Cardiac muscle cell (in vitro differentiated cells and primary cell): Measurements from ENCODE around the gene BDKRB2. TPM values are rescaled to one million over a fixed set of nuclear protein-coding genes. Genes with fewer than 3 reads are reported as not detected.
A peak's percentile ranks its signal among the peaks of the same experiment; 100 is the strongest.
"Not testable (repeated sequence)": the region's sequence is repeated elsewhere in the genome, so short reads cannot be mapped to it uniquely, and the experiment has no call there.

Source experiments
- DNase-seq, 2 donors: peaks; one replicate each; pipeline versions ENCODE4 v3.0.0 to v3.0.0-alpha.2; 2010 to 2017; ENCODE audit warnings: low read depth in 1 of 2, low spot score in 1 of 2
- H3K27ac ChIP-seq: fragments of 200-600 bp; sonication (generic); 2 replicates; pipeline ENCODE4 v1.5.1; 2016
- H3K27me3 ChIP-seq: fragments of 200-600 bp; sonication (generic); 2 replicates; pipeline ENCODE4 v1.6.0; 2016; ENCODE audit warnings: control low read depth
- H3K36me3 ChIP-seq: fragments of 200-600 bp; sonication (generic); 2 replicates; pipeline ENCODE4 v1.5.1; 2016; ENCODE audit warnings: control low read depth
- H3K4me1 ChIP-seq: fragments of 200-600 bp; sonication (generic); 2 replicates; pipeline ENCODE4 v1.8.1; 2017; ENCODE audit warnings: low read depth, mild to moderate bottlenecking, mixed run types
- H3K4me3 ChIP-seq: fragments of 200-600 bp; sonication (generic); 2 replicates; pipeline ENCODE4 v1.5.1; 2016; ENCODE audit warnings: mild to moderate bottlenecking
- H3K9me3 ChIP-seq: fragments of 200-600 bp; sonication (generic); 2 replicates; pipeline ENCODE4 v1.5.1; 2017; ENCODE audit warnings: low read depth, mild to moderate bottlenecking, control low read depth
- polyA plus RNA-seq: library from polyadenylated mRNA; unstranded; fragments of >200 nt; fragmentation: Nextera tagmentation; extraction: Ambion mirVana; gene quantifications from 2 replicates; pipeline ENCODE4 v1.2.1, GENCODE V29; 2016
- total RNA-seq: library from RNA; depleted of rRNA; stranded (reverse); fragments of >200 nt; gene quantifications from 2 replicates; pipeline ENCODE4 v1.2.3, GENCODE V29; 2016
- TF ChIP-seq, protein P1 (sequence below): IDR thresholded peaks from 2 replicates; pipeline ENCODE4 v1.5.1; 2012; ENCODE audit warnings: low read depth, mild to moderate bottlenecking, low read length

Gene BDKRB2
- total and polyA plus RNA-seq, 2 experiments from 2014 or later = 0.45 TPM; not detected in 1

DNA sequence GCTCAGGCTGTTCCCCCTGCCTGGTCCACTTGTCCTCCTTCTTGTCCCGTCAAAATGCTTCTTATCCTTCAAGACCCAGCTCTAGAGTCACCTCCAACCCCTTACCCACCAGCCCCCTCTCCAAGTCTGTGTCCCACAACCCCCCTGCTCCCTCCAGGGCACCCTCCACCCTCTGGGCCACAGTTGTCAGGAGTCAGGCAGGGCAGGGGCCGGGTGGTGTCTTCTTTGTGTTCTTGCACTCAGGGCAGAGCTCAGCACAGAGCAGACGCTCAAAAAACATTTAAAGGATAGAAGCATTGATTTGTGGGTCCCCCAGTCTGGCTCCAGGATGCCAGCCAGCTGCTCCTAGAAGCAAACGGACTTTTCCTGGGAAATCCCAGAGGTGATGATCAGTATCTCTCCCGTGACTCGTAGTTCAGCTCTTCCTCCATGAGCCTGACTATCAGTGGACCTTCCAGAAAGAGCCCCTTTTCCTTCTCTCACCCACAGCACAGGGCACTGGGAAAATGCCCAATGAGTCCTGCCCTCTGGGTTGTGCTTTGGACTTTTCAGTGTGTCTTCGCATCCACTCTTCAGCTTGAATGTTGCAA lies 34.1 kb downstream of the BDKRB2 start:
- Histone ChIP-seq H3K27ac (no peak overlapping the region), H3K27me3 (no peaks in the 10 kb centered on the region), H3K9me3 (no peaks in the 10 kb centered on the region), H3K36me3 (no peaks in the 10 kb centered on the region), H3K4me3 (no peak overlapping the region), H3K4me1 (no peaks in the 10 kb centered on the region)
- DNase-seq = no peak
- TF ChIP-seq, protein P1, sequence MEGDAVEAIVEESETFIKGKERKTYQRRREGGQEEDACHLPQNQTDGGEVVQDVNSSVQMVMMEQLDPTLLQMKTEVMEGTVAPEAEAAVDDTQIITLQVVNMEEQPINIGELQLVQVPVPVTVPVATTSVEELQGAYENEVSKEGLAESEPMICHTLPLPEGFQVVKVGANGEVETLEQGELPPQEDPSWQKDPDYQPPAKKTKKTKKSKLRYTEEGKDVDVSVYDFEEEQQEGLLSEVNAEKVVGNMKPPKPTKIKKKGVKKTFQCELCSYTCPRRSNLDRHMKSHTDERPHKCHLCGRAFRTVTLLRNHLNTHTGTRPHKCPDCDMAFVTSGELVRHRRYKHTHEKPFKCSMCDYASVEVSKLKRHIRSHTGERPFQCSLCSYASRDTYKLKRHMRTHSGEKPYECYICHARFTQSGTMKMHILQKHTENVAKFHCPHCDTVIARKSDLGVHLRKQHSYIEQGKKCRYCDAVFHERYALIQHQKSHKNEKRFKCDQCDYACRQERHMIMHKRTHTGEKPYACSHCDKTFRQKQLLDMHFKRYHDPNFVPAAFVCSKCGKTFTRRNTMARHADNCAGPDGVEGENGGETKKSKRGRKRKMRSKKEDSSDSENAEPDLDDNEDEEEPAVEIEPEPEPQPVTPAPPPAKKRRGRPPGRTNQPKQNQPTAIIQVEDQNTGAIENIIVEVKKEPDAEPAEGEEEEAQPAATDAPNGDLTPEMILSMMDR = no peak

GRCh38 chr14:96239711-96240141 lies 35.1 kb downstream of the BDKRB2 start:
- TF ChIP-seq, protein P1 = no peak
- no peak overlapping the region for H3K27ac ChIP-seq
- DNase-seq = peak in 1 of 2 donors; percentile 51
- H3K36me3 ChIP-seq = no peaks in the 10 kb centered on the region
- no peaks in the 10 kb centered on the region for H3K9me3 ChIP-seq
- no peaks in the 10 kb centered on the region for H3K4me1 ChIP-seq
- H3K4me3 ChIP-seq = no peak overlapping the region
- no peaks in the 10 kb centered on the region for H3K27me3 ChIP-seq

DNA sequence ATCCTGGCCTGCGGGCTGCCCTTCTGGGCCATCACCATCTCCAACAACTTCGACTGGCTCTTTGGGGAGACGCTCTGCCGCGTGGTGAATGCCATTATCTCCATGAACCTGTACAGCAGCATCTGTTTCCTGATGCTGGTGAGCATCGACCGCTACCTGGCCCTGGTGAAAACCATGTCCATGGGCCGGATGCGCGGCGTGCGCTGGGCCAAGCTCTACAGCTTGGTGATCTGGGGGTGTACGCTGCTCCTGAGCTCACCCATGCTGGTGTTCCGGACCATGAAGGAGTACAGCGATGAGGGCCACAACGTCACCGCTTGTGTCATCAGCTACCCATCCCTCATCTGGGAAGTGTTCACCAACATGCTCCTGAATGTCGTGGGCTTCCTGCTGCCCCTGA lies 36.0 kb downstream of the BDKRB2 start:
- DNase-seq = no peak
- TF ChIP-seq, protein P1 = no peak
- no peaks in the 10 kb centered on the region for H3K36me3 ChIP-seq
- no peaks in the 10 kb centered on the region for H3K27me3 ChIP-seq
- H3K4me3 ChIP-seq = no peak overlapping the region
- H3K9me3 ChIP-seq = no peaks in the 10 kb centered on the region
- H3K27ac ChIP-seq = no peak overlapping the region
- no peaks in the 10 kb centered on the region for H3K4me1 ChIP-seq

DNA sequence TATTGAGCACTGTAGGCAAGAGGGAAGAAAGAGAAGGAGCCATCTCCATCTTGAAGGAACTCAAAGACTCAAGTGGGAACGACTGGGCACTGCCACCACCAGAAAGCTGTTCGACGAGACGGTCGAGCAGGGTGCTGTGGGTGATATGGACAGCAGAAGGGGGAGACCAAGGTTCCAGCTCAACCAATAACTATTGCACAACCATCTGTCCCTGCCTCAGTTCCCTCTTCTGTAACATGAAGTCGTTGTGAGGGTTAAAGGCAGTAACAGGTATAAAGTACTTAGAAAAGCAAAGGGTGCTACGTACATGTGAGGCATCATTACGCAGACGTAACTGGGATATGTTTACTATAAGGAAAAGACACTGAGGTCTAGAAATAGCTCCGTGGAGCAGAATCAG lies 37.5 kb downstream of the BDKRB2 start:
- Histone ChIP-seq H3K27me3 (no peaks in the 10 kb centered on the region), H3K9me3 (no peaks in the 10 kb centered on the region), H3K27ac (no peak overlapping the region), H3K4me1 (no peaks in the 10 kb centered on the region), H3K4me3 (no peak overlapping the region), H3K36me3 (no peaks in the 10 kb centered on the region)
- TF ChIP-seq, protein P1 = no peak
- no peak for DNase-seq

DNA sequence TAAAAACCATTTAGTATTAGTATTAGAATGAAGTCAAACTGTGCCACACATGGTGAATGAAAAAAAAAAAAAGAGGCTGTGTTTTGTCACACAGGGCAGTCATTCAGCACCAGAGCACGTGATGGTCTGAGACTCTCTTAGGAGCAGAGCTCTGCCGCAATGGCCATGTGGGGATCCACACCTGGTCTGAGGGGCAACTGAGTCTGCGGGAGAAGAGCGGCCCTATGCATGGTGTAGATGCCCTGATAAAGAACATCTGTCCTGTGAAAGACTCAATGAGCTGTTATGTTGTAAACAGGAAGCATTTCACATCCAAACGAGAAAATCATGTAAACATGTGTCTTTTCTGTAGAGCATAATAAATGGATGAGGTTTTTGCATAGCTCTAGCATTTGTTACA lies 39.1 kb downstream of the BDKRB2 start:
- Histone ChIP-seq H3K4me1 (no peaks in the 10 kb centered on the region), H3K27ac (no peak overlapping the region), H3K36me3 (no peaks in the 10 kb centered on the region), H3K9me3 (no peaks in the 10 kb centered on the region), H3K27me3 (no peaks in the 10 kb centered on the region), H3K4me3 (no peak overlapping the region)
- DNase-seq = no peak
- TF ChIP-seq, protein P1 = no peak

GRCh38 chr14:96245074-96245473 lies 40.4 kb downstream of the BDKRB2 start:
- H3K4me1 ChIP-seq, H3K9me3 ChIP-seq, H3K27ac ChIP-seq, H3K36me3 ChIP-seq, DNase-seq, H3K27me3 ChIP-seq, H3K4me3 ChIP-seq: not testable (repeated sequence)
